Thyroid gland (tissue), 4 donors: ENCODE measurements around the gene EFCAB5. TPM values are rescaled to one million over a fixed set of nuclear protein-coding genes. Genes with fewer than 3 reads are reported as not detected.

ENCODE experiments used
- DNase-seq, 2 donors: peaks; one replicate each; pipeline ENCODE4 v3.0.0-alpha.2; 2019
- H3K27ac ChIP-seq, 3 donors: fragments of 200-600 bp; sonication (generic); 1 replicate in 2 of 3; 2 replicates in 1 of 3; pipeline ENCODE4 v1.5.1; 2016 to 2019; ENCODE audit warnings: mild to moderate bottlenecking in 1 of 3, moderate library complexity in 1 of 3
- H3K27me3 ChIP-seq: fragments of 200-600 bp; sonication (generic); one replicate; pipeline ENCODE4 v1.5.1; 2019
- H3K36me3 ChIP-seq, 2 donors: fragments of 200-600 bp; sonication (generic); one replicate each; pipeline ENCODE4 v1.5.1; 2016 to 2019
- H3K4me1 ChIP-seq, 2 donors: fragments of 200-600 bp; sonication (generic); one replicate each; pipeline ENCODE4 v1.5.1; 2017 to 2019
- H3K4me3 ChIP-seq, 3 donors: fragments of 200-600 bp; sonication (generic); replicated peaks in 1 of 3; 1 replicate in 2 of 3; 2 replicates in 1 of 3; pipeline ENCODE4 v1.5.1; 2016; ENCODE audit warnings: mild to moderate bottlenecking in 1 of 3
- H3K9me3 ChIP-seq: fragments of 200-600 bp; sonication (generic); one replicate; pipeline ENCODE4 v1.5.1; 2017
- POLR2A ChIP-seq, 2 donors: fragments of 450-650 bp; IDR thresholded peaks; one replicate each; pipeline ENCODE4 v1.6.1; 2017; ENCODE audit warnings: antibody characterized with exemption in 2 of 2, mild to moderate bottlenecking in 2 of 2, moderate library complexity in 1 of 2
- WGBS, 2 donors: methylation state at CpG; one replicate each; pipeline ENCODE4 v1.1.5; 2017; 5-methylcytosine and 5-hydroxymethylcytosine counted together
- intact Hi-C: fragments of 100-400 bp; cut with DNase I; formaldehyde crosslinking; loops from one replicate; pipeline ENCODE4 v1.15.1; 2023
- total RNA-seq, 4 donors: library from RNA; depleted of rRNA; stranded (reverse); fragments of >200 nt; gene quantifications; one replicate each; pipeline ENCODE4 v1.2.3, GENCODE V29; 2016
- TF ChIP-seq, protein P1 (sequence below), 6 experiments: fragments of 200-600 bp in 3 of 6; fragments of 450-650 bp in 3 of 6; sonication (generic) in 3 of 6; IDR thresholded peaks; one replicate each; pipeline ENCODE4 v1.5.1; 2016 to 2019; ENCODE audit warnings: antibody characterized with exemption in 6 of 6, mild to moderate bottlenecking in 2 of 6, inconsistent platforms in 1 of 6, moderate library complexity in 1 of 6

Gene EFCAB5
- total RNA-seq, 4 donors from 2014 or later = 0.56 to 0.98 TPM; not detected in 2

DNA sequence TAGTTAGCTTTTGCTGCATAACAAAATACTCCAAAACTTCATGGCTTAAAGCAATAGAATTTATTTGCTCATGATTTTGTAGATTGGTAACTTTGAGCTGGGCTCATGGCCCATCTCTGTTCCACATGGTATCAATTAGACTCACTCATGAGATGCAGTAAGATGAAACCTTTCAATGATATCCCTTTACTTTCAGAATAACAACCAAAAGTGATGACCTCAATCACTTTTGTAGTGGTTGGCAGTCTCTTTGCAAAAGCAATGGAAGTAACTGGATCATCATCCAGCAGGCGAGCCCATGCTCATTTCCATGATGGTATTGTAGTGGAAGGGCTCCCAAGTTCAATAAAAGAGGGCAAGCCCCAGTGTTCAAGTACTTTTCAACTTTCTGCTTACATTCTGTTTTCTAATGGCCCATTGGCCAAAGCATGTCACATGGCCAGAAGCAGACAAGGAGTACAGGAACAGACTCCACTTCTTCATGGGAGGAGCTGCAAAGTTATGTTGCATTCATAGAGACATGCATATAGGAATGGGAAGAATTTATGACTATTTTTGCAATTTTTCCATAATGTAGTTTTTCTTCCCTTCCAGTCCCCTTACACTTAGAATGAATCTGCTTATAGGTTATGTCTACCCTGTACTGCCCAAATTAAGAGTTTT is 41.7 kb downstream of the EFCAB5 start:
- Histone ChIP-seq H3K27me3 (no peaks in the 10 kb centered on the region), H3K27ac (no peak overlapping the region), H3K9me3 (no peaks in the 10 kb centered on the region), H3K36me3 (no peaks in the 10 kb centered on the region), H3K4me1 (no peaks in the 10 kb centered on the region), H3K4me3 (no peak overlapping the region)
- no peak for DNase-seq
- WGBS, 2 donors = 82 to 94% methylated on average over 1 of the region's 1 CpG
- no peak for TF ChIP-seq POLR2A (IDR thresholded peaks at IDR 0.05)
- TF ChIP-seq, protein P1, sequence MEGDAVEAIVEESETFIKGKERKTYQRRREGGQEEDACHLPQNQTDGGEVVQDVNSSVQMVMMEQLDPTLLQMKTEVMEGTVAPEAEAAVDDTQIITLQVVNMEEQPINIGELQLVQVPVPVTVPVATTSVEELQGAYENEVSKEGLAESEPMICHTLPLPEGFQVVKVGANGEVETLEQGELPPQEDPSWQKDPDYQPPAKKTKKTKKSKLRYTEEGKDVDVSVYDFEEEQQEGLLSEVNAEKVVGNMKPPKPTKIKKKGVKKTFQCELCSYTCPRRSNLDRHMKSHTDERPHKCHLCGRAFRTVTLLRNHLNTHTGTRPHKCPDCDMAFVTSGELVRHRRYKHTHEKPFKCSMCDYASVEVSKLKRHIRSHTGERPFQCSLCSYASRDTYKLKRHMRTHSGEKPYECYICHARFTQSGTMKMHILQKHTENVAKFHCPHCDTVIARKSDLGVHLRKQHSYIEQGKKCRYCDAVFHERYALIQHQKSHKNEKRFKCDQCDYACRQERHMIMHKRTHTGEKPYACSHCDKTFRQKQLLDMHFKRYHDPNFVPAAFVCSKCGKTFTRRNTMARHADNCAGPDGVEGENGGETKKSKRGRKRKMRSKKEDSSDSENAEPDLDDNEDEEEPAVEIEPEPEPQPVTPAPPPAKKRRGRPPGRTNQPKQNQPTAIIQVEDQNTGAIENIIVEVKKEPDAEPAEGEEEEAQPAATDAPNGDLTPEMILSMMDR (IDR thresholded peaks at IDR 0.05) = no peak
- intact Hi-C loops = no loop called here

DNA sequence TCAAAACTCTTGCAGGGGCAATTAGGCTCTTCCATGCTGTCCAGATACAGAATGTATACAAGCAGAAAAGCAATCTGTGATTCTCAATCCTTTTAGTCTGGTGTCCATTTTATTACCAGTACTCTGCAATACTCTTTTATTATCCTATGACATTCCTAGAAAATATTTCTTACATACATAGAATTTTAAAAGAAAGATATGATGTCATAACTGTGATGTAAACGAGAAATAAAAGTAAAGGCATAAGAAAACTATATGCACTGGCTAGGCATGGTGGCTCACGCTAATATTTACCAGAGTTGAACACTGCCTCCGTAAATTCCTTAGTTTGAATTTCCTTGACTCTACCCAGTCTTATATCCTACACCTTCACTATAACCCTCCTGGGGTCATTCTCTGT is 55.0 kb downstream of the EFCAB5 start:
- WGBS, 2 donors = 91 to 95% methylated on average over 3 of the region's 3 CpGs
- Histone ChIP-seq H3K4me1 (no peaks in the 10 kb centered on the region), H3K27ac (no peak overlapping the region), H3K27me3 (no peaks in the 10 kb centered on the region), H3K4me3 (no peak overlapping the region), H3K36me3 (no peaks in the 10 kb centered on the region), H3K9me3 (no peaks in the 10 kb centered on the region)
- DNase-seq = no peak
- intact Hi-C loops = no loop called here
- TF ChIP-seq, protein P1 (IDR thresholded peaks at IDR 0.05) = no peak
- no peak for TF ChIP-seq POLR2A (IDR thresholded peaks at IDR 0.05)

DNA sequence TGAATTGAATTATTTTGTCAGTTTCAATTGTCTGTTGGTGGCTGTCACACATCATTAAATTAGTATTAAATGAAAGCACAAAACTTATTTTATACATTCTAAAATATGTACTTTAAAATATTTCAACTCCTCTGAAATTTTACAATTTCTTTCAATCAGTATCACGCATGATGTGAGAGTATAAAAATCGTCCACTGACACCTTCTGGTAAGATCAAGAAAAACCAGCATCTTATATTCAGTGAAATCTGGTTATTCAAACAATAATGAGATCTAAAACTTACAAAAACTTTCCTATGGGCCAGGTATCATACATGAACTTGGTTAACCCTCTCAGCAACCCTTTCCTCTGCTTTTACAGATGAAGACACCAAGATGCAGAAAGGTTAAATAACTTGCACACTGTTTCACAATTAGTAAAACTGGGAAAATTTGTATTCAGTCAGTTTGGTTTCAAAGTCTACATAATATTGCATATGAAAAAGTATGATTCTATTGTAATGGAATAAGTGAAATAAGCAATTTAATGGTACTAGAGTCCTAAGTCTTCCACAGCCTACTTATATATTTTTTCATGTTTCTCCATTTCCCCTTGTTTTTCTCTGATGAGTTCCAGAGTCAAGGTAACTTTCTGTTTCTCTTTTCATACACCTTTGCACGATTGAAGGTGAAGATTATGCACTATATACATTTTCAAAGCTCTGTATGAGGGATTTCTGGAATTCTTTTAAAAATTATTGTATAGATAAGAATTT is 58.7 kb downstream of the EFCAB5 start:
- intact Hi-C loops = no loop called here
- H3K36me3 ChIP-seq = no peaks in the 10 kb centered on the region
- no peaks in the 10 kb centered on the region for H3K4me1 ChIP-seq
- DNase-seq = no peak
- TF ChIP-seq, protein P1 (IDR thresholded peaks at IDR 0.05) = no peak
- TF ChIP-seq POLR2A (IDR thresholded peaks at IDR 0.05) = no peak
- no peaks in the 10 kb centered on the region for H3K9me3 ChIP-seq
- no peak overlapping the region for H3K4me3 ChIP-seq
- no peak overlapping the region for H3K27ac ChIP-seq
- H3K27me3 ChIP-seq = no peaks in the 10 kb centered on the region
- 67% methylated on average over 3 of the region's 3 CpGs for WGBS, 2 donors

DNA sequence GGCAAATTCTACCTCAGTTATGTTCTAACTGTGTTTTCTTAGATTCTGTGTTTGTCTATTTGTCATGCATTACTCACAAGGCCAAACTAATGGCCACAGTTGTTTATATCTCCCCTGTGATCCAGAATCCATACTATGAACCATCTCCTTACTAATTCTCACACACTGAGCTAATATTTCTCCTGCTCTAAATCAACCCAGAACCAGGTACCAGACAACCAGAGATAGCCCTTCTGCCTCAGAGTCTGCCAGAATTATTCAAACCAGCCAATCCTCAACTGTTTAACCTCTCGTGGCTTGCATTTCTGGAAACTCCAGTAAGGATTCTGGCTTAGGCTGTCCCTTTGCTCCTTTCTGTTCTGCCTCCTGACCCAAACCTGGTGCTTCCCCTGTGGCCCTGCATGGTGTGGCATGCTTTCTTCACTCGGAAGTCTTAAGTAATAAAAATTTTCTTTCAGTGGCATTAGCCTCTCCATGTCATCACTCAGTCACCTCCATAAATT is 59.4 kb downstream of the EFCAB5 start:
- Histone ChIP-seq H3K36me3 (no peaks in the 10 kb centered on the region), H3K9me3 (no peaks in the 10 kb centered on the region), H3K27ac (no peak overlapping the region), H3K27me3 (no peaks in the 10 kb centered on the region), H3K4me3 (no peak overlapping the region), H3K4me1 (no peaks in the 10 kb centered on the region)
- intact Hi-C loops = no loop called here
- TF ChIP-seq POLR2A (IDR thresholded peaks at IDR 0.05) = no peak
- TF ChIP-seq, protein P1 (IDR thresholded peaks at IDR 0.05) = no peak
- no peak for DNase-seq
- 78 to 89% methylated on average over 2 of the region's 2 CpGs for WGBS, 2 donors

DNA sequence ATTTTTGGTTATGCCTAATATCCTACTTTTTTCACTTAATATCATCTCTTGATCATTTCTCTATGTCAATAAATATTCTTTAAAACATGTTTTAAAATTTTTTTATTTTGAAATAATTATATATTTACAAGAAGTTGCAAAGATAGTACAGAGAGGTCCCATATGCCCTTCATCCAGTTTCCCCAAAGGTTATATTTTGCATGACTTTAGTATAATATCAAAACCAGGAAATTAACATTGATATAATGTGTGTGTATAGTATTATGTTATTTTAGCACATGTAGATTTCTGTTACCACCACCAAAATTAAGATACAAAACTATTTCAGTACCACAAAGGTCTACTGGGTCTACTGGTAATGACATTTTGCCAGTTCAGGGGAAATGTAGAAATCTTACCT is 60.7 kb downstream of the EFCAB5 start:
- DNase-seq = no peak
- H3K27me3 ChIP-seq = no peaks in the 10 kb centered on the region
- H3K4me3 ChIP-seq = no peak overlapping the region
- intact Hi-C loops = no loop called here
- no peak overlapping the region for H3K27ac ChIP-seq
- no peaks in the 10 kb centered on the region for H3K36me3 ChIP-seq
- TF ChIP-seq, protein P1 (IDR thresholded peaks at IDR 0.05) = no peak
- no peak for TF ChIP-seq POLR2A (IDR thresholded peaks at IDR 0.05)
- no peaks in the 10 kb centered on the region for H3K9me3 ChIP-seq
- no peaks in the 10 kb centered on the region for H3K4me1 ChIP-seq
